ENCODE results near the gene TADA2B.

Gene TADA2B

DNA sequence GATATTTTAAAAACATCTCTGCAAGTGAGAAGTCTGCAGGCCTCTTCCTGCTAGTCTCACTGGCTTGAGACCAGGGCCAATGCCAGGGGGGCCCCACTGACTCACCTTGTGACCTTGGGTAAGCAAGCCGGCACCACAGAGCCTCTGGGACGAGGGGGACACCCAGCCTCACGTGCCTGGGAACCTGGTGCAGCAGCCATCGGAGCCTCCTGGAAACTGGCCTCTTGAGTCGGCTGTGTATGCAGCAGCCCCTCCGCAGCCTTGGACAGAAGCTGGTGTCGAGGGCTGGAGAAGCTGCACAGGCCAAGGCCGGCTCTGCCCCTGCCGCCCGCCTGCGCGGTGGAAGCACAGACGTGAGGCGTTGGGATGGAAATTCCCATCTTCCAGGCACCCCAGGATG, 8.7 kb downstream of the TADA2B start:
- H3K4me1 ChIP-seq (ENCODE audit: control insufficient read depth, insufficient read depth, low read length): no peaks in the 10 kb centered on the region
- DNase-seq (ENCODE audit: low read depth): no peak
- H3K36me3 ChIP-seq (ENCODE audit: control insufficient read depth, insufficient read depth, low read length, severe bottlenecking): peaks cover 31% of the 10 kb centered on the region
- H3K9ac ChIP-seq (ENCODE audit: low read length): no peak overlapping the region
- H3K27me3 ChIP-seq (replicated peaks; ENCODE audit: control insufficient read depth, insufficient read depth, low read length): no peaks in the 10 kb centered on the region
- no peak overlapping the region for H3K4me3 ChIP-seq (ENCODE audit: low read length)
- H3K9me3 ChIP-seq (ENCODE audit: control insufficient read depth, low read length): no peaks in the 10 kb centered on the region

DNA sequence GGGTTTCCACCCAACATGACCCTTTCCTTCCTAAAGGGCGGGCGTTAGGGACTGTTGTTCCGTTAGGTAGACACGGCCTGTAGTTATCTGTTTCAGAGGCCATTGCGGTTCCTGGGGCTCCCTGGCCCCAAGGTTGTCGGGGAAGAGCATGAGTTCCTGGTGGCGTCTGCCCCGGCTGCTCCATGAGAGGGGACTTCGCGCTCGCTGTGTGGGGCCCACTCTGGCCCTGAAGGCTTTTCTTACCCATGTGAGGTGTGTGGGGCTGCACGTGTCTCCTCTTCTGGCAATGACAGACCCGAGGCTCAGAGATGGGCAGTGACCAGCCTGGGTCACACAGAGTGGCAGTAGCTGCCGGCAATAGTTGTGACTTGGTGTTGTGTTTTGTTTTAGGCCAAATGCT, 9.1 kb downstream of the TADA2B start:
- no peak for DNase-seq (ENCODE audit: low read depth)
- Histone ChIP-seq H3K27me3 (replicated peaks; ENCODE audit: control insufficient read depth, insufficient read depth, low read length) (no peaks in the 10 kb centered on the region), H3K4me3 (ENCODE audit: low read length) (no peak overlapping the region), H3K9ac (ENCODE audit: low read length) (no peak overlapping the region), H3K36me3 (ENCODE audit: control insufficient read depth, insufficient read depth, low read length, severe bottlenecking) (peaks cover 32% of the 10 kb centered on the region), H3K4me1 (ENCODE audit: control insufficient read depth, insufficient read depth, low read length) (no peaks in the 10 kb centered on the region), H3K9me3 (ENCODE audit: control insufficient read depth, low read length) (no peaks in the 10 kb centered on the region)

DNA sequence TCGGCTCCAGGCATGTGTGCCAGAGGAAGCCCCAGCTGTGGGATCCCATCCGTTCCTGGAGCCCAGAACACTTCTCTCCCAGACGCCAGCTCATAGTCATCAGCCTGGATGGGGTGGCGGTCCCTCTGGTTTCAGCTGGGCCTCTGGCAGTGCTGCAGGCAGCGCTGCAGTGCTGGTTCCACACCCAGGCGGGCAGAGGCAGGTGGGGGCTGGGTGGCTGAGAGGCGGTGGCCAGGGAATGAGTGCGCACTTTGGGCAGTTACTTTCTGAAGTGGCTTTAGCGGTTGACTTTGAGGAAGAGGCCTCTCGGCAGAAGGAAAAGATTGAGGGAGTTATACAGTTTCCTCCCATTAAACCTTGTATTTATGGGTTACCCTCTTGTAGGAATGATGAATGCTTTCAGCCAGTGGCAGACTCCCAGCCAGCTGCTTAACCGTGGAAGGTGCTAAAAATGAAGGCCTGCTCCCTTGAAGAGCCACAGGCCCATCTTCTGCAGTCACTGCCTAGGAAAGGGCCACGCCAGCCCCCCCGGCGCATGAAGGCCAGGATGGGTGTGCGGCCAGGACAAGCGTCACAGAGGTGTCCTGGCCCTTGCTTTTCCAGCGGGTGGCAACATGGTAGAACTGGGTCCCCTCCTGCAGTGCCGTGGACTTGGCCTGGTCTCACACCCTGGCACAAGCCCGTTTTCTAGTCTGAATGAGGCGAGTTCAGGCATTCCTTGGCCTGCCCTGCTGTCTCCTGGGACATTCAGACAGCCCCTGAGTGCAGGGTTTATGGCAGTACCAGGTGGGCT, 9.9 kb downstream of the TADA2B start:
- no peaks in the 10 kb centered on the region for H3K27me3 ChIP-seq (replicated peaks; ENCODE audit: control insufficient read depth, insufficient read depth, low read length)
- H3K9me3 ChIP-seq (ENCODE audit: control insufficient read depth, low read length): no peaks in the 10 kb centered on the region
- DNase-seq (ENCODE audit: low read depth): no peak
- H3K4me3 ChIP-seq (ENCODE audit: low read length): no peak overlapping the region
- no peak overlapping the region for H3K9ac ChIP-seq (ENCODE audit: low read length)
- no peaks in the 10 kb centered on the region for H3K4me1 ChIP-seq (ENCODE audit: control insufficient read depth, insufficient read depth, low read length)
- H3K36me3 ChIP-seq (ENCODE audit: control insufficient read depth, insufficient read depth, low read length, severe bottlenecking): peaks cover 32% of the 10 kb centered on the region

DNA sequence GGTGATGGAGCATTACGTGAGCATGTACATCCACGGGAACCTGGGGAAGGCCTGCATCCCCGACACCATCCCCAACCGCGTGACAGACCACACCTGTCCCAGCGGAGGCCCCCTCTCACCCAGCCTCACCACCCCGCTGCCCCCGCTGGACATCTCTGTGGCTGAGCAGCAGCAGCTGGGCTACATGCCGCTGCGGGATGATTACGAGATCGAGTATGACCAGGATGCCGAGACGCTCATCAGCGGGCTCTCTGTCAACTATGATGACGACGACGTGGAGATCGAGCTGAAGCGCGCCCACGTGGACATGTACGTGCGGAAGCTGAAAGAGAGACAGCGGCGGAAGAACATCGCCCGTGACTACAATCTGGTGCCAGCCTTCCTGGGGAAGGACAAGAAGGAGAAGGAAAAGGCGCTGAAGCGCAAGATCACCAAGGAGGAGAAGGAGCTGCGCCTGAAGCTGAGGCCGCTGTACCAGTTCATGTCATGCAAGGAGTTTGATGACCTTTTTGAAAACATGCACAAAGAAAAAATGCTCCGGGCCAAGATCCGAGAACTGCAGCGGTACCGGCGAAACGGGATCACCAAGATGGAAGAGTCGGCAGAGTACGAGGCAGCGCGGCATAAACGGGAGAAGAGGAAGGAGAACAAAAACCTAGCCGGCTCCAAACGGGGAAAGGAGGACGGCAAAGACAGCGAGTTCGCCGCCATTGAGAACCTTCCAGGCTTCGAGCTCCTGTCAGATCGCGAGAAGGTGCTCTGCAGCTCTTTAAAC, 11.1 kb downstream of the TADA2B start:
- Histone ChIP-seq H3K9ac (ENCODE audit: low read length) (no peak overlapping the region), H3K27me3 (replicated peaks; ENCODE audit: control insufficient read depth, insufficient read depth, low read length) (no peaks in the 10 kb centered on the region), H3K4me1 (ENCODE audit: control insufficient read depth, insufficient read depth, low read length) (no peaks in the 10 kb centered on the region), H3K9me3 (ENCODE audit: control insufficient read depth, low read length) (no peaks in the 10 kb centered on the region), H3K4me3 (ENCODE audit: low read length) (no peak overlapping the region), H3K36me3 (ENCODE audit: control insufficient read depth, insufficient read depth, low read length, severe bottlenecking) (peaks cover 42% of the 10 kb centered on the region)
- no peak for DNase-seq (ENCODE audit: low read depth)

DNA sequence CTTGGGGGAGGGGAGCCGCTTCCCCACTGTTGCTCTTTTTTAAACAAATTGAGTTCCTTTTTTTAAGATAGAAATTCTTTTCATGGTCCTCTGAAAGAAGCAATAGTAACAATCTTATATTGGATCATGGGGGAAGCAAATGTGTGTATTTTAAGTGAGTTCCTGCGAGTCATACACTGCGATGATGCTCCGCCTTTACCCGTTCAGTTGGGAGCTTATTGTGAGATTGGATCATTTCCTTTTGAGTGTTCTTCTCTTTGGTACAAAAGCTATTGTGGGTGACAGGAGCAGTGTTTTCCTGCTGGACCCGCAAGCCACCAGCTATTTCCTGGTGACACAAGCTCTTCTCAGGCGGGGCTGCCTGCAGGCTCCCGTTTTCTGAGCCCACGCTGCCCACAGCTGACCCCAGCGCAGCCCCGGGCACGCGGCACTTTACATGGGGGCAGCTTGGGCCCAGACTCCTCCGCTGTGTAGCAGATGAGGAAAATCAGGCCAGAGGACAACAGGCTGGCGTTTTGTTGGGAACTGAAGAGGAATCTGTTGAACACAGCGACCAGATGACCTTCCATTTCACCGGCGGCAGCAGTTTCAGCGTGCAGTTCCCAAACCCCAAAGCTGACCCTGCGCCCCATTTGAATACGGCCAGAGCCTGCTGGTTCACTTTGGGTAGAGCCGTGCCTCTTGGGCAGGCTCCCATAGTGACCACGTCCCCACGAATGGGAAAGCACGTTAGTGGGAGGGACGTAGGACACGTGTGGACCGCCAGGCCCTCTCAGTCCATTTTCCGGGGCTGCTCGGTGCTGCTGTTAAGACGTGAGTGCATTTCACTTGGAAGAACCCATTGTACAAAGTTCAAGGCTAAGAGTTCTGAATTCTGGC, 12.2 kb downstream of the TADA2B start:
- H3K9ac ChIP-seq (ENCODE audit: low read length): no peak overlapping the region
- H3K9me3 ChIP-seq (ENCODE audit: control insufficient read depth, low read length): no peaks in the 10 kb centered on the region
- H3K4me1 ChIP-seq (ENCODE audit: control insufficient read depth, insufficient read depth, low read length): no peaks in the 10 kb centered on the region
- H3K27me3 ChIP-seq (replicated peaks; ENCODE audit: control insufficient read depth, insufficient read depth, low read length): no peaks in the 10 kb centered on the region
- H3K4me3 ChIP-seq (ENCODE audit: low read length): no peak overlapping the region
- H3K36me3 ChIP-seq (ENCODE audit: control insufficient read depth, insufficient read depth, low read length, severe bottlenecking): peaks cover 53% of the 10 kb centered on the region
- no peak for DNase-seq (ENCODE audit: low read depth)

DNA sequence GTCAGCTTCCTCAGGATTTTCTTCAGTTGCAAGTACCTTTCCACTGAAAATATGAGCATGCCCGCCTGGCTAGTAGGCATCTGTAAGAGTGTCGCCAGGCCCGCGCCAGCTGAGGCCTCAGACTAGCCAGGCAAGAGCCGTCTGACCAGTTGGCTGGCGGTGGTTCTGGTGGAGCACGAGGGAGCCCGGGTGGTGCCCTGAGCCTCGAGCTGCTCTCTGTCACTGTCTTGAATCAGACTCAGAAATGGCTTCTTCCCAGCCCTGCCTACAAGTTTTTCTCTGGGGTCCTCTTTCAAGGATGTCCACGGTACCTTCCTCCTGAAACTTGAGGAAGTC, 12.8 kb downstream of the TADA2B start:
- DNase-seq (ENCODE audit: low read depth): no peak
- Histone ChIP-seq H3K27me3 (replicated peaks; ENCODE audit: control insufficient read depth, insufficient read depth, low read length) (no peaks in the 10 kb centered on the region), H3K9ac (ENCODE audit: low read length) (no peak overlapping the region), H3K9me3 (ENCODE audit: control insufficient read depth, low read length) (no peaks in the 10 kb centered on the region), H3K36me3 (ENCODE audit: control insufficient read depth, insufficient read depth, low read length, severe bottlenecking) (peaks cover 59% of the 10 kb centered on the region), H3K4me3 (ENCODE audit: low read length) (no peak overlapping the region), H3K4me1 (ENCODE audit: control insufficient read depth, insufficient read depth, low read length) (no peaks in the 10 kb centered on the region)

DNA sequence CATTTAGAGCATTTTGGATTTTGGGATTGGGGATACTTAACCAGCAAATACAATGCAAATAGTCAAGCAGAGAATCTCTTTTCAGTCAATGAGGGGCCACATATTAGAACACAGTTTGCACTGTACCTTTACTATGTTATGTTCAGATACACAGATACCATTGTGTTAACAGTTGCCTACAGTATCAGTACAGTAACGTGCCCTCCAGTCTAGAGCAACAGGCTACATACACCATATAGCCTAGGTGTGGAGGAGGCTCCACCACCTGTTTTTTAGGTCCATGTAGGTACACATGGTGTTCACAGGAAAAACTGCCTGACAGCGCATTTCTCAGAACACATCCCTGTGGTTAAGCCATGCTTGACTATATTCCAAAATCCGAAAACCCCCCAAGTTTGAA, 15.6 kb downstream of the TADA2B start:
- H3K36me3 ChIP-seq (ENCODE audit: control insufficient read depth, insufficient read depth, low read length, severe bottlenecking): peaks cover 84% of the 10 kb centered on the region

DNA sequence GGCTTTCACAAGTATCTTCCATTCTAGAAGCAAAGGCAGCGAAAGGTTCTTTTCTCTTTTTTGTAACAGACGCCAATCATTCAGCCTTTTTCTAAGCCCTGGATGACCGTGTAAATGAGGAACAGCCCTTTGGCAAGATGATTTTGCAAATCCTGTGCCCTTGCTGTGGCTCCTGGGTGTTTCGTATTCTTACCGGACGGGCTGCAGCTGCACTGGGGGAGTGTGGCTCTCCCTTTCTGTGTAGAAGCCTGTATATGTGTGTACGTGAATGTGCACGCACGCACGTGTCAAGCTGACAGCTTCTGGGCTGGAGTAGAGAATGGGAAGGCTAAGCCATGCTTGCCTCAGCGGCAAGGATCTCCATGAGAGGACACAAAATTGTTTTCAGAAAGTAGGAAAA, 16.5 kb downstream of the TADA2B start:
- DNase-seq (ENCODE audit: low read depth): no peak
- H3K9ac ChIP-seq (ENCODE audit: low read length): no peak overlapping the region
- no peaks in the 10 kb centered on the region for H3K4me1 ChIP-seq (ENCODE audit: control insufficient read depth, insufficient read depth, low read length)
- H3K4me3 ChIP-seq (ENCODE audit: low read length): no peak overlapping the region
- no peaks in the 10 kb centered on the region for H3K27me3 ChIP-seq (replicated peaks; ENCODE audit: control insufficient read depth, insufficient read depth, low read length)
- H3K36me3 ChIP-seq (ENCODE audit: control insufficient read depth, insufficient read depth, low read length, severe bottlenecking): peaks cover 83% of the 10 kb centered on the region
- H3K9me3 ChIP-seq (ENCODE audit: control insufficient read depth, low read length): no peaks in the 10 kb centered on the region

More for the DNA sequence above, 15.6 kb downstream of the TADA2B start:
- Histone ChIP-seq H3K9ac (ENCODE audit: low read length) (no peak overlapping the region), H3K4me1 (ENCODE audit: control insufficient read depth, insufficient read depth, low read length) (no peaks in the 10 kb centered on the region), H3K27me3 (replicated peaks; ENCODE audit: control insufficient read depth, insufficient read depth, low read length) (no peaks in the 10 kb centered on the region), H3K4me3 (ENCODE audit: low read length) (no peak overlapping the region), H3K9me3 (ENCODE audit: control insufficient read depth, low read length) (no peaks in the 10 kb centered on the region)
- DNase-seq (ENCODE audit: low read depth): no peak

DNA sequence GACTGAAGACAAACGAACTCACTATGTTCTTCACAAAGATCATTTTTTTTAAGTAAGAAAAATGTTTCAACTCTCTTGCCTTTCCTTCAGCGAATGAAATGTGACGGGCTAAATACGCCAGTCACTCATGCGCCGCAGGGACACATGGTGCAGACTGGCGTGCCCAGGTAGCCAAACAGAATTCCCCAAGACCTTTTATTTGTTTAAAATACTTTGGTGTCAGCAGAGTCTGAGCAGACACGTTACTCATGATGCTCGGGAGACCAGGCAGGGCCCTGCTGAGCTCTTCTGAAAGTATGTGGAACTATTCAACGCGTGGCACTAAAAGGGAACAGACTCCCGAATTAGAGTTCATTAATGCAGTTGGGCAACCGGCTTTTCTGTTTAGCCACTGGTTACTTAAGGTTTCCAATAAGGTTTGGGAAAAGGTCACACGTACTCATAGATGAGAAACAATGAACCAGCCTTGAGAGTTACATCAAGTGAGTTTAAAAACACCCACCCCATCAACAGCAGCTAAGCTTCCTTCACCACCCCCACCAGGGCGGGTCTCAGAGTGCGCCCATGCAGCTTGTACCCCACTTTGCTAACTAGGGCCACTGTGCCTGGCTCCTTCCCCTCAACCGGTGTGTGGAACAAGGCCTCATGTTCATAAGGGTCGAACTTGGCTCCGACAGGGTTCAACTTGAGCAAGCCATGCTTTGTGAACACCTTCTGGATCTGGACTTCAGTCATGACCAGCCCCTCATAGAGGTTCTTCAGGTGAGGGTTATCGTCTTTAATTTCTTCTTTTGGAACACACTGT, 17.4 kb downstream of the TADA2B start:
- Histone ChIP-seq H3K27me3 (replicated peaks; ENCODE audit: control insufficient read depth, insufficient read depth, low read length) (no peaks in the 10 kb centered on the region), H3K36me3 (ENCODE audit: control insufficient read depth, insufficient read depth, low read length, severe bottlenecking) (peaks cover 79% of the 10 kb centered on the region), H3K4me1 (ENCODE audit: control insufficient read depth, insufficient read depth, low read length) (no peaks in the 10 kb centered on the region), H3K9ac (ENCODE audit: low read length) (no peak overlapping the region), H3K4me3 (ENCODE audit: low read length) (no peak overlapping the region), H3K9me3 (ENCODE audit: control insufficient read depth, low read length) (no peaks in the 10 kb centered on the region)
- no peak for DNase-seq (ENCODE audit: low read depth)

DNA sequence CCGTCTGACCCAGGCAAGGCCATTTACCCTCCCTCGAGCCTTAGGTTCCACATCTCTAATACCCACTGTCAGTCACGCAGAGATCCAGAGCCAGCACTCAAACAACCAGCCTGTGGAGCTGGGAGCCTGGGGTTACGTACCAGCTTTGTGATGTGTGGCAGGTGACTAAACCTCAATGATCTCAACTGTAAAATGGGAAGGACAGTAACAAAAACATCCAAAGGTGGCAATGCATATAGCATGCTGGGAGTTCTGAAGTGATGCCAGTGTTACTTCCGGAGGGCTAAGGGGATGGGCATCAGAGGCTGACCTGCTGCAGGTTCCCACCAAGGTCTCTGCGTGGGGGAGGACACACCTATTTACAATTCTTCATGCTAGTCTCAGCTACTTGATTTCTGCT, 18.6 kb downstream of the TADA2B start:
- H3K36me3 ChIP-seq (ENCODE audit: control insufficient read depth, insufficient read depth, low read length, severe bottlenecking): peaks cover 66% of the 10 kb centered on the region

More for the DNA sequence above, 18.6 kb downstream of the TADA2B start:
- Histone ChIP-seq H3K27me3 (replicated peaks; ENCODE audit: control insufficient read depth, insufficient read depth, low read length) (no peaks in the 10 kb centered on the region), H3K4me3 (ENCODE audit: low read length) (no peak overlapping the region), H3K9ac (ENCODE audit: low read length) (no peak overlapping the region), H3K4me1 (ENCODE audit: control insufficient read depth, insufficient read depth, low read length) (peaks cover 10% of the 10 kb centered on the region), H3K9me3 (ENCODE audit: control insufficient read depth, low read length) (no peaks in the 10 kb centered on the region)
- no peak for DNase-seq (ENCODE audit: low read depth)
